Breast epithelium (tissue), 4 donors: ENCODE measurements around the gene ELMO1. TPM values are rescaled to one million over a fixed set of nuclear protein-coding genes. Genes with fewer than 3 reads are reported as not detected.

Experiments used
- DNase-seq, 2 donors: peaks; one replicate each; pipeline ENCODE4 v3.0.0-alpha.2; 2019; ENCODE audit warnings: low spot score in 2 of 2
- H3K27ac ChIP-seq, 2 donors: fragments of 200-600 bp; sonication (generic) in 1 of 2; one replicate each; pipeline ENCODE4 v1.5.1; 2016 to 2019; ENCODE audit warnings: mild to moderate bottlenecking in 1 of 2
- H3K27me3 ChIP-seq, 2 donors: fragments of 200-600 bp; sonication (generic) in 1 of 2; one replicate each; pipeline versions ENCODE4 v1.5.1 to v1.6.0; 2017 to 2019; ENCODE audit warnings: control low read depth in 1 of 2, mild to moderate bottlenecking in 1 of 2
- H3K36me3 ChIP-seq: fragments of 200-600 bp; one replicate; pipeline ENCODE4 v1.5.1; 2019
- H3K4me1 ChIP-seq, 2 donors: fragments of 200-600 bp; sonication (generic); one replicate each; pipeline ENCODE4 v1.5.1; 2016 to 2019; ENCODE audit warnings: control low read depth in 1 of 2
- H3K4me3 ChIP-seq, 3 donors: fragments of 200-600 bp; sonication (generic); 1 replicate in 2 of 3; 2 replicates in 1 of 3; pipeline ENCODE4 v1.5.1; 2016 to 2019; ENCODE audit warnings: mild to moderate bottlenecking in 3 of 3, moderate library complexity in 2 of 3
- H3K9me3 ChIP-seq, 2 donors: fragments of 200-600 bp; sonication (generic) in 1 of 2; one replicate each; pipeline ENCODE4 v1.5.1; 2016 to 2019; ENCODE audit warnings: control low read depth in 1 of 2
- POLR2A ChIP-seq: fragments of 450-650 bp; IDR thresholded peaks from one replicate; pipeline ENCODE4 v1.6.1; 2016; ENCODE audit warnings: antibody characterized with exemption, mild to moderate bottlenecking, moderate library complexity
- POLR2AphosphoS5 ChIP-seq, 3 donors: sonication (generic); formaldehyde crosslinking; IDR thresholded peaks; one replicate each; pipeline ENCODE4 v1.6.1; 2017; ENCODE audit warnings: antibody characterized with exemption in 3 of 3
- intact Hi-C: fragments of 100-400 bp; cut with DNase I; formaldehyde crosslinking; loops from one replicate; pipeline ENCODE4 v1.15.1; 2023; ENCODE audit warnings: low total_unique reads
- total RNA-seq, 3 donors: library from RNA; depleted of rRNA; stranded (reverse); fragments of >200 nt; gene quantifications; one replicate each; pipeline ENCODE4 v1.1.0, GENCODE V29; 2016
- TF ChIP-seq, protein P1 (sequence below), 3 donors: fragments of 450-650 bp; IDR thresholded peaks; one replicate each; pipeline ENCODE4 v1.5.1; 2016 to 2017; ENCODE audit warnings: antibody characterized with exemption in 3 of 3, mild to moderate bottlenecking in 3 of 3, moderate library complexity in 3 of 3

The ELMO1 gene
- total RNA-seq, 3 donors from 2014 or later = 49.5 to 110 (median 66.9) TPM

- no peak overlapping the region for H3K4me3 ChIP-seq
- no peak for DNase-seq
- H3K27ac ChIP-seq = no peak overlapping the region
- intact Hi-C loops = no loop called here
- H3K4me1 ChIP-seq = no peaks in the 10 kb centered on the region
- TF ChIP-seq, protein P1, sequence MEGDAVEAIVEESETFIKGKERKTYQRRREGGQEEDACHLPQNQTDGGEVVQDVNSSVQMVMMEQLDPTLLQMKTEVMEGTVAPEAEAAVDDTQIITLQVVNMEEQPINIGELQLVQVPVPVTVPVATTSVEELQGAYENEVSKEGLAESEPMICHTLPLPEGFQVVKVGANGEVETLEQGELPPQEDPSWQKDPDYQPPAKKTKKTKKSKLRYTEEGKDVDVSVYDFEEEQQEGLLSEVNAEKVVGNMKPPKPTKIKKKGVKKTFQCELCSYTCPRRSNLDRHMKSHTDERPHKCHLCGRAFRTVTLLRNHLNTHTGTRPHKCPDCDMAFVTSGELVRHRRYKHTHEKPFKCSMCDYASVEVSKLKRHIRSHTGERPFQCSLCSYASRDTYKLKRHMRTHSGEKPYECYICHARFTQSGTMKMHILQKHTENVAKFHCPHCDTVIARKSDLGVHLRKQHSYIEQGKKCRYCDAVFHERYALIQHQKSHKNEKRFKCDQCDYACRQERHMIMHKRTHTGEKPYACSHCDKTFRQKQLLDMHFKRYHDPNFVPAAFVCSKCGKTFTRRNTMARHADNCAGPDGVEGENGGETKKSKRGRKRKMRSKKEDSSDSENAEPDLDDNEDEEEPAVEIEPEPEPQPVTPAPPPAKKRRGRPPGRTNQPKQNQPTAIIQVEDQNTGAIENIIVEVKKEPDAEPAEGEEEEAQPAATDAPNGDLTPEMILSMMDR (IDR thresholded peaks at IDR 0.05) = no peak
- TF ChIP-seq POLR2A (no peak), POLR2AphosphoS5 (IDR thresholded peaks at IDR 0.05) (no peak)
- no peaks in the 10 kb centered on the region for H3K36me3 ChIP-seq
- no peaks in the 10 kb centered on the region for H3K9me3 ChIP-seq
- no peaks in the 10 kb centered on the region for H3K27me3 ChIP-seq
These were observed 441.4 kb downstream of the ELMO1 start for GRCh38 chr7:37007268-37007667.

DNA sequence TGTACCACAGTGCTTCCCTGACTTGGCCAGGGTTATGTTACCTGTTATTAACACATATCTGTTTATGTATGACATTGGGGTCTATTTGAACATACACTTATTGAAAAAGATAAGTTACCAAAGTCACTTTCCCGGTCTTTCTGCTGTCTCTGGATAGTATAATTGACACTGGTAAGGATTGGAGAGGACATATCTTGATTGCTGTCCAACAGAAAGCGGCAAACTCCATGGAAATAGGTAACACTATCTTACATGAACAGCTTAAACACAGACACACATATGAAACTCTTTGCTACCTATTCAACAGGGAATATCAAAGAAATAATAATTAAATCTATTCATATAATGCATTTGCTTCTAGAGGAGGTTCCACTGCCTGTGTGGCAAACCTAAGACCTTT, 441.9 kb downstream of the ELMO1 start:
- intact Hi-C loops = no loop called here
- H3K36me3 ChIP-seq = no peaks in the 10 kb centered on the region
- no peaks in the 10 kb centered on the region for H3K27me3 ChIP-seq
- TF ChIP-seq POLR2AphosphoS5 (IDR thresholded peaks at IDR 0.05) (no peak), POLR2A (no peak)
- TF ChIP-seq, protein P1 (IDR thresholded peaks at IDR 0.05) = no peak
- no peaks in the 10 kb centered on the region for H3K9me3 ChIP-seq
- no peak overlapping the region for H3K27ac ChIP-seq
- DNase-seq = no peak
- no peak overlapping the region for H3K4me3 ChIP-seq
- H3K4me1 ChIP-seq = no peaks in the 10 kb centered on the region

GRCh38 chr7:37000511-37000910, 448.2 kb downstream of the ELMO1 start:
- H3K27me3 ChIP-seq = no peaks in the 10 kb centered on the region
- no peaks in the 10 kb centered on the region for H3K36me3 ChIP-seq
- no peak for DNase-seq
- TF ChIP-seq POLR2AphosphoS5 (IDR thresholded peaks at IDR 0.05) (no peak), POLR2A (no peak)
- TF ChIP-seq, protein P1 (IDR thresholded peaks at IDR 0.05) = no peak
- H3K4me1 ChIP-seq = no peaks in the 10 kb centered on the region
- intact Hi-C loops = loop anchor here (5.0 kb wide), 1 partner anchor 542 kb away; no protein-coding TSS in a partner anchor
- peak overlapping the region in 2 of 3 donors; percentile 12 to 19 for H3K4me3 ChIP-seq
- peak overlapping the region in 1 of 2 donors; percentile 34 for H3K27ac ChIP-seq
- no peaks in the 10 kb centered on the region for H3K9me3 ChIP-seq

DNA sequence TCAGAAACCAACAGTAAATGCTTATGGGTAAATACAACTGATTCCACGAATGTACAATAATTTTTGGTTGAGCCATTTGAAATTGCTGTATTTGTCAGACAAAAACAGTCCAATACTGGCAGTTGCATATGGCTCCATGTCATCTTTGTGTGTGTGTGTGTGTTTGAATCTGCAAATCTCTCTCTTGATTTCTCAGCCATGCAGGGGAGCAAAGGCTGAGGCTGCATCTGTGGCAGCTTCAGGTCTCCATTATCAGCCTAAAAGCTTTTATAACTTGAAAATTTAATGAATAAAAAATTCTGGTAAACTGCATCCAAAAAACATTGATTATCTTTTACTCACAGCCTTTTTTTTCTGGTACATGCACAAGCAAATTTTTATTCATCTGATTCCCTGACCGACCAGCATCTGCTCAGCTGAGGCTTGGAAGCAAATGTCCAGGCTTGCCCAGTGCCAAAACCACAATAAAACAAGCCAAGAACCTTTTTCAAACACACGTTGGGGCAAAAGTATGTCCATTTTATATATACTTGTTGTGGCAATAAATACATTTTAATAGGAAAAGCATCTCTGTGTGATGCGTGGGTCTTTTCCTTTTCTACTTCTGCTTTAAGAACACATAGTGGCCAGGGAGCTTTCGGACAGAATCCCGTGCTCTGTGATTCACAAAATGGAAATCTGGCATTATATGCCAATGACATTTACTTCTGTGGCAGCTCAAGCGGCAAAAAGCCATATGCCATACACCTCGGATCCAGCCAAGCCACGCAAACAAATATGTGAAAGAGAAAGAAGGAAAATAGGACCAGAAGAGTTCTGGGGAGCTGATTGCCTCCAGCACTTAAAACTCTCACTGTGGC, 448.8 kb downstream of the ELMO1 start:
- H3K4me3 ChIP-seq = peak overlapping the region in 2 of 3 donors; percentile 12 to 19
- H3K4me1 ChIP-seq = no peaks in the 10 kb centered on the region
- TF ChIP-seq POLR2AphosphoS5 (IDR thresholded peaks at IDR 0.05) (no peak), POLR2A (no peak)
- TF ChIP-seq, protein P1 (IDR thresholded peaks at IDR 0.05) = no peak
- no peaks in the 10 kb centered on the region for H3K27me3 ChIP-seq
- DNase-seq = no peak
- no peaks in the 10 kb centered on the region for H3K9me3 ChIP-seq
- H3K27ac ChIP-seq = peak overlapping the region in 1 of 2 donors; percentile 34
- no peaks in the 10 kb centered on the region for H3K36me3 ChIP-seq
- intact Hi-C loops = loop anchor here (5.0 kb wide), 1 partner anchor 542 kb away; no protein-coding TSS in a partner anchor

DNA sequence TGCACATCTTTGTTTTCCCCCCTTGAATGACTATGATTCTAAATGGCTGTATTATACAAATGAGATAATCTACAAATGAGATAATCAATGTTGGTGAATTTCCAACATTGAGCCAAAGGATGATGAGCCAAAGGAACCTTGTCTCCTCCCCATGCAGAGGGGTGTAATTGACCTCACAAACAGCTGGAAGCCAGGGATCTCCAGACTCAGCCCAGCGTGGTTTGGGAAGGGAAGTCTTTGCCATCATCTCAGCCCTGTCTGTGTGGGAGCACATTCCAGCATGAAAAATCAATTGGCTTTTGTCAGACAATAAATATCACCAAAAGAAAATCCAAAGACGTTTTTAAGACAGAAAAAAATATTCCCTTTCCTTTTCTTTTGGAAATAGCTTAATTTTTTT, 452.9 kb downstream of the ELMO1 start:
- Histone ChIP-seq H3K4me1 (no peaks in the 10 kb centered on the region), H3K36me3 (no peaks in the 10 kb centered on the region), H3K27me3 (no peaks in the 10 kb centered on the region), H3K9me3 (no peaks in the 10 kb centered on the region), H3K27ac (no peak overlapping the region), H3K4me3 (no peak overlapping the region)
- intact Hi-C loops = no loop called here
- DNase-seq = no peak
- TF ChIP-seq POLR2AphosphoS5 (IDR thresholded peaks at IDR 0.05) (no peak), POLR2A (no peak)
- TF ChIP-seq, protein P1 (IDR thresholded peaks at IDR 0.05) = no peak
